HG02852 (cell line): ENCODE measurements around the gene AP4S1.

Experiments
- ATAC-seq: cut with Tn5 transposase; IDR thresholded peaks from one replicate; pipeline ENCODE4 v1.9.1; 2021; ENCODE audit warnings: mild to moderate bottlenecking, moderate library complexity; ENCODE audit not compliant: unreplicated experiment

AP4S1 gene

DNA sequence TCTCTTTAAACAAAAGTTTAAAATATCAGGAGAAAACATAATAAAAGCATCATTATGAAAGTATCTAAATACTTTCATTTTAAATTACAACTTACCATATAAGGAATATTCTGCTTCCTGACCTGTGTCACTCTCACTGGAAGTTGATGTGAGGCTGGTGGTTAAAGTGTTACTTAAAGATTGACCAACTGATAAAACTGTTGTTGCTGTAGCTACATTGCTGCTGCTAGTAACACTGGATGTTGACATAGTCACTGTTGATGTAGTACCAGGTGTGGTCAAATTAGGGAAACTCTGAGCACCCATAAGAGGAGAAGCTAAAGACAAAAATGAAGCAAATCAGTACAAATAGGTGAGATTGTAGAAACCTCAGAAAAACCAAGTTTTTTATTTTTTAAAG lies 102.2 kb downstream of the AP4S1 start:
- no peak for ATAC-seq

DNA sequence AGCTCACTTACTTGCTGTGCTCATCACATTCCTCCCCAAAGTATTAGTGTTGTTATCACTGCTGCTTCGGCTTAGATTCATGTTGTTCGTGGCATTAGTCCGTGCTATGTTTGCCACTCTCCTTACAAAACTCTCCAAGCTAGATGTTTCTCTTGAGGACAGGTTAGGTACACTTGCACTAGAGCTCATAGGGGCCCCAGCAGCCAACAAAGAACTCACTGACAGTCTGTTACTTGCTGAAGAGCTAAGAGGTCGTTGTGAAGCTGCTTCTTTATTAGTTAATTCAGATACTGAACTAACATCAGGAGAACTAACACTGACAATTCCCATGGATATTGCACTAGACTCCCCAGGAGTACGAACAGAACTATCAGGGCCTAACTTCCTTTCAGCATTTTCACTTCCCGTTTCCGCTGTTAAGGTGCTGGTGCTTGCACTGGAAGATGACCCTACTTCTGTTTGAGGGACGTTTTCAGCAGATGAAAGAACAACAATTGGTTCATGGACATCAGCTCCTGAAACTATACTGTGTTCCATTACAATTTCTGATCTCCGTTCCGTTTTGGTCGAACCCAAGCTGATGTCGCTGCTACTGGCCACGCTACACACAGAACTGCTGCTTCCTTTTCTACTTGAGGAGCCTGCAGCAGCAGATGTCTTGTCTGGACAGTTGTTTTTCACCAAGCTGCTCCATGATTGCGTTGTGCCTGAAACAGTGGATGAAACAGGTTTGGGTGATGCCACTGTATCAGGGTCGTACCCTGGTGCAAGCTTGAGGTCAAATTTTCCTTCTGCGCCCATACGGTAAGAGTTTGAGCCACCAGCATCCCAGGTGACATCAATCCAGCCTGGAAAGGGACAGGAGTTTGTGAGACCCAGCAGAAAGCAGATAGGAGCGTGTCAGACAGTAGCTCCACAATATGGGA lies 103.4 kb downstream of the AP4S1 start:
- ATAC-seq: no peak

DNA sequence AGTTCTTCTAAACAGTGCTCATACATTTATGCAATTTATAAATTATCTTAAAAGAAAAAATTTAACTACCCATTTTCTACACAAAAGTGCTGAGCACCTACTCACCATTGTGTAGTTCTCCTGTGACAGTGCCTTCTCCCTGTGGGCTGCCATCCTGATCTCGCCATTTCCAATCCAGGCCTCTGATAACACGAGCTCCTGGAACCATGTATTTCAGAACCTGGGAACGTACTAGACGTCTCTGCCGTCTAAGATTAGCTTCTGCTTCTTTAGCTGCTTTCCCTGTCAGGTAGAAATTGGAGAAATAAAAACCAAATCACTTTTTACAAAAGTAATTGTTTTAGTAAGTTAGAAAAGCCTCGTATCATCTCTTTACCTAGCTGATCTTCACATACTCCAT lies 107.7 kb downstream of the AP4S1 start:
- ATAC-seq: no peak

DNA sequence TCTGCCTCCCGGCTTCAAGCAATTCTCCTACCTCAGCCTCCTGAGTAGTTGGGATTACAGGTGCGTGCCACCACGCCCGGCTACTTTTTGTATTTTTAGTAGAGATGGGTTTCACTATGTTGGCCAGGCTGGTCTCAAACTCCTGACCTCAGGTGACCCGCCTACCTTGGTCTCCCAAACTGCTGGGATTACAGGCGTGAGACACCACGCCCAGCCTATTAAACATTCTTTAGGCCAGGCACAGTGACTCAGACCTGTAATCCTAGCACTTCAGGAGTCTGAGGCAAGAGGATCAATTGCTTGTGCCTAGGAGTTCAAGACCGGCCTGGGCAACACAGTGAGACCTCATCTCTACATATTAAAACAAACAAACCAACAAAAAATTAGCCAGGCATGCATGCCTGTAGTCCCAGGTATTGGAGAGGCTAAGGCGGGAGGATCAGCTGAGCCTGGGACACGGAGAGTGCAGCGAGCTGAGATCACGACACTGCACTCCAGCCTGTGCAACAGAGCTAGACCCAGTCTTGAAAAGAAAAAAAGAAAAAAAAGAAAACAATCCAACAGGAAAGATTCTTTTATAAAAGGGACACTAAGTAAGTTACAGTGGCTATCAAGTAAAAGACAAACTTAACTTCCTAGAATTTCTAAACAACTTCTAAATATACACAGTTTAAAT lies 111.9 kb downstream of the AP4S1 start:
- no peak for ATAC-seq

DNA sequence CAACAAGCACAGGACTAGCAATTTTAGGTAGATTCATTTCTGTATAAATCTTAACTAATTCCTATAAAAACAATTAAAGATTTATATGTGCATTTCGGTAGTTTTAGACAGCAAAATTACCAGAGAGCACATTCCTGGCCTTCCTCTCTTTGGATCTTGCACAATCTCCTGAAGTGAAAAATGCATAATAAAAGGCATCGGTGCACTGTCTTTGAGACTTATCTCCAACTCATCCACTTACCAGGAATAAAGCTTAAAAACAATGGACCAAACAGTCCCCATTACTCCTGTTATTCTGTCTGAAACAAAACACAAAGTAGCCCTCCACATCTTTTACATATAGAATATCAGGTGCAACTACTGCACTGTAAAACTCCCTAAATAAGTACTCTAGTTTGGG lies 112.9 kb downstream of the AP4S1 start:
- no peak for ATAC-seq

DNA sequence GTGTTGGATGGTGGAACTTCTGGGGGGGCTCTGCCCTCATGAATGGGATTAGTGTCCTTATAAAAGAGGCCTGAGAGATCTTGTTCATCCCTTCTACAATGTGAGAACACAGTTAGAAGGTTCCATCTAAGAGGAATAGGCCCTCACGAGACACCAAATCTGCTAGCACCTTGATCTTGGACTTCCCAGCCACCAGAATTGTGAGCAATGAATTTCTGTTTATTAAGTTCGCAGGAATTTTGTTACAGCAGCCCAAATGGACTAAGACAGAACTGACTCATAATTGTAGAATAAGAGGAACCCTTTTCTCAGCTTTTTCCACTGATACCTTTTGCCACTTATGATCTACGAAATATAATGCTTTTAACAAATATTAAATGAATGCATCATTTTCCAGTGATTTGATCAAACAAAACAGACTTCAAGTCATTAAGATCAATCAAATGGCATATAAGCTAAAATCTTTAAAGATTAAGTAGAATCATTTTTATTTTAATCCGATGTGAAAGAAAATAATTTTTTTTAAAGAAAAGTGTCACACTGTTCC lies 113.9 kb downstream of the AP4S1 start:
- ATAC-seq: no peak

DNA sequence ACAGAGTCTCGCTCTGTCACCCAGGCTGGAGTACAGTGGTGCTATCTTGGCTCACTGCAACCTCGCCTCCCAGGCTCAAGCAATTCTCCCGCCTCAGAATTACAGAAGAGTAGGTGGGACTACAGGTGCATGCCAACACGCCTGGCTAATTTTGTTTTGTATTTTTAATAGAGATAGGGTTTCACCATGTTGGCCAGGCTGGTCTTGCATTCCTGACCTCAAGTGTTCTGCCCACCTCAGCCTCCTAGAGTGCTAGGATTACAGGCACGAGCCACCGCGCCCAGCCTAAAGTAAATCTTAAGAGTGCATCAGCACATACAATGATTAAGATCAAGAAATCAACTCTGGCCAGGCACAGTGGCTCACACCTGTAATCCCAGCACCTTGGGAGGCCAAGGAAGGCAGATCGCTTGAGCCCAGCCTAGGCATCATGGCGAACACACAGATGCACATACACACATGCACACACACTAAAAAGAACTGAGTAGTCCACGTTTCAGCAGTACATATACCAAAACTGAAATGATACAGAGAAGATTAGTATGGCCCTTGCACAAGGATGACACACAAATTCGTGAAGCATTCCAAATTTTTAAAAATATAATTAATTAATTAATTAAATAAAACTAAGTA lies 117.1 kb downstream of the AP4S1 start:
- no peak for ATAC-seq
